ENCODE measurements around the gene TMEM44.

TMEM44 gene

GRCh38 chr3:194633349-194634004 is at the start of gene TMEM44:
Gene TMEM44, minus strand, starts transcription at chr3:194633419. Its CDS starts 204 bp downstream, at chr3:194633215.
- DNase-seq (ENCODE audit: low read depth): peak; percentile 35

- no peak for DNase-seq (ENCODE audit: low read depth)
These were observed 49.6 kb upstream of the TMEM44 start for GRCh38 chr3:194682694-194683310.

- no peak for DNase-seq (ENCODE audit: low read depth)
These were observed 49.0 kb upstream of the TMEM44 start for GRCh38 chr3:194682189-194682693.

- no peak for DNase-seq (ENCODE audit: low read depth)
These were observed 47.8 kb upstream of the TMEM44 start for GRCh38 chr3:194680888-194681615.

GRCh38 chr3:194676471-194676870 is 43.3 kb upstream of the TMEM44 start:
- DNase-seq (ENCODE audit: low read depth): no peak

GRCh38 chr3:194675680-194676079 is 42.5 kb upstream of the TMEM44 start:
- no peak for DNase-seq (ENCODE audit: low read depth)

GRCh38 chr3:194675081-194675640 is 41.9 kb upstream of the TMEM44 start:
- DNase-seq (ENCODE audit: low read depth): no peak

GRCh38 chr3:194673761-194674160 is 40.5 kb upstream of the TMEM44 start:
- DNase-seq (ENCODE audit: low read depth): no peak

GRCh38 chr3:194672876-194673275 is 39.7 kb upstream of the TMEM44 start:
- DNase-seq (ENCODE audit: low read depth): no peak

GRCh38 chr3:194671900-194672808 is 38.9 kb upstream of the TMEM44 start, which contains the start of gene LSG1:
Gene LSG1, minus strand, starts transcription at chr3:194672191. Its CDS starts 29 bp downstream, at chr3:194672162.
- DNase-seq (ENCODE audit: low read depth): peak; percentile 80

- no peak for DNase-seq (ENCODE audit: low read depth)
These were observed 38.3 kb upstream of the TMEM44 start for GRCh38 chr3:194671511-194671899.

GRCh38 chr3:194667363-194667762 is 34.1 kb upstream of the TMEM44 start:
- DNase-seq (ENCODE audit: low read depth): no peak

GRCh38 chr3:194664857-194665256 is 31.6 kb upstream of the TMEM44 start:
- no peak for DNase-seq (ENCODE audit: low read depth)

GRCh38 chr3:194661946-194662345 is 28.7 kb upstream of the TMEM44 start:
- no peak for DNase-seq (ENCODE audit: low read depth)

GRCh38 chr3:194661374-194661773 is 28.2 kb upstream of the TMEM44 start:
- no peak for DNase-seq (ENCODE audit: low read depth)

- no peak for DNase-seq (ENCODE audit: low read depth)
These were observed 26.6 kb upstream of the TMEM44 start for GRCh38 chr3:194659778-194660177.

GRCh38 chr3:194658477-194659242 is 25.4 kb upstream of the TMEM44 start:
- no peak for DNase-seq (ENCODE audit: low read depth)

GRCh38 chr3:194657439-194657838 is 24.2 kb upstream of the TMEM44 start:
- no peak for DNase-seq (ENCODE audit: low read depth)

GRCh38 chr3:194654443-194654842 is 21.2 kb upstream of the TMEM44 start:
- no peak for DNase-seq (ENCODE audit: low read depth)

GRCh38 chr3:194647747-194648146 is 14.5 kb upstream of the TMEM44 start:
- DNase-seq (ENCODE audit: low read depth): no peak

GRCh38 chr3:194642769-194643168 is 9.6 kb upstream of the TMEM44 start:
- DNase-seq (ENCODE audit: low read depth): no peak
